Prostate gland (tissue), 2 donors: Measurements from ENCODE around the gene EXOC2. TPM values are rescaled to one million over a fixed set of nuclear protein-coding genes. Genes with fewer than 3 reads are reported as not detected.

Experiments
- DNase-seq: peaks from one replicate; pipeline ENCODE4 v3.0.0-alpha.2; 2019; ENCODE audit warnings: low spot score
- H3K27ac ChIP-seq, 2 donors: fragments of 200-600 bp; sonication (generic); 2 replicates each; pipeline ENCODE4 v1.5.1; 2017 to 2019
- H3K27me3 ChIP-seq: fragments of 200-600 bp; sonication (generic); replicated peaks from 2 replicates; pipeline ENCODE4 v1.5.1; 2019; ENCODE audit not compliant: insufficient read depth
- H3K36me3 ChIP-seq, 2 donors: fragments of 200-600 bp; sonication (generic); 1 replicate in 1 of 2; 2 replicates in 1 of 2; pipeline versions ENCODE4 v1.5.1 to v1.8.1; 2017 to 2019
- H3K4me1 ChIP-seq: fragments of 200-600 bp; sonication (generic); replicated peaks from 2 replicates; pipeline ENCODE4 v1.5.1; 2019
- H3K4me3 ChIP-seq, 2 donors: fragments of 200-600 bp; sonication (generic); 2 replicates each; pipeline ENCODE4 v1.5.1; 2017 to 2019
- H3K9me3 ChIP-seq: fragments of 200-600 bp; sonication (generic); 2 replicates; pipeline ENCODE4 v1.5.1; 2017
- CTCF ChIP-seq, 4 experiments: fragments of 200-600 bp in 2 of 4; fragments of 450-650 bp in 2 of 4; sonication (generic) in 2 of 4; IDR thresholded peaks; 1 replicate in 3 of 4; 2 replicates in 1 of 4; pipeline ENCODE4 v1.5.1; 2016 to 2019; ENCODE audit warnings: antibody characterized with exemption in 4 of 4, mild to moderate bottlenecking in 2 of 4, moderate library complexity in 2 of 4
- POLR2A ChIP-seq: fragments of 450-650 bp; IDR thresholded peaks from one replicate; pipeline ENCODE4 v1.6.1; 2016; ENCODE audit warnings: antibody characterized with exemption, mild to moderate bottlenecking
- POLR2AphosphoS5 ChIP-seq: sonication (generic); formaldehyde crosslinking; IDR thresholded peaks from one replicate; pipeline ENCODE4 v1.6.1; 2017; ENCODE audit warnings: antibody characterized with exemption
- WGBS: methylation state at CpG from one replicate; pipeline ENCODE4 v1.1.5; 2018; 5-methylcytosine and 5-hydroxymethylcytosine counted together
- intact Hi-C: fragments of 100-400 bp; cut with DNase I; formaldehyde crosslinking; loops from one replicate; pipeline ENCODE4 v1.14.2; 2022
- total RNA-seq, 2 donors: library from RNA; depleted of rRNA; stranded (reverse); fragments of >200 nt; gene quantifications; one replicate each; pipeline ENCODE4 v1.1.0, GENCODE V29; 2016

The EXOC2 gene
- total RNA-seq, 2 donors from 2014 or later, result 18.2 to 30.8 TPM

DNA sequence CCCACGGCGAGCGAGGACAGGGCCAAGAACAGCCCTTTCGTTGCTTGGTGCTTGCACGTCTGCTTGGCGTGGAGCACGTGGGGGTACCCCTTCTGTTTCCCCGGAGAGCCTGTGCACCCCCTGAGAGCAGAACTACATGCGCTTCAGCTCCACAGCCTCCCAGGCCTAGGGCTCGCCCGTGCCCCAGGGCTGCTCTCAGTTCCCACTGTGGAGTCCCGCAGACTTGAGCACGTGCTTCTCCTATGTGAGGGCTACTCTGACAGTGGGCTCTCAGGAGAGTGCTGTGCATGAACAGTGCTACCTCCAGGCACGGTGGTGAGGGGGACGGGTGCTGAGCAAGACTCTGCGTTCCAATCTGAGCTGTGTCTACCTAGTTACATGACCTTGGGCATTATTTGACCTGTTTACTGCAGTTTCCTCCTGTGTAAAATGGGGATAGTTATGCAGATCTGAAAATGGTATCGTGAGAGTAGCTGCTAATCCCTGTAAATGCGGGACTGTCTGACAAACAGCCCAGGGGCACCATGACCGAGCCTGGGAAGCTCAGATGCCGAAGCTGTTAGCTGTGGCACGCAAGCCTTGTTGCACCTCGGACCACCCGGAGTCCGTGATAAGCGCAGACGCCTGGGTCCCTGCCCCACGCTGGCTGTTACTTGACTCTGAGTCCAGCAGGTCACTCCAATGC, 219.0 kb downstream of the EXOC2 start:
- no peak overlapping the region for H3K27ac ChIP-seq
- H3K4me3 ChIP-seq, result no peak overlapping the region
- no peak for TF ChIP-seq CTCF (IDR thresholded peaks at IDR 0.05)
- no peak for TF ChIP-seq POLR2A
- TF ChIP-seq POLR2AphosphoS5, result no peak
- no peaks in the 10 kb centered on the region for H3K9me3 ChIP-seq
- intact Hi-C loops, result no loop called here
- no peaks in the 10 kb centered on the region for H3K27me3 ChIP-seq
- no peaks in the 10 kb centered on the region for H3K36me3 ChIP-seq
- H3K4me1 ChIP-seq, result no peaks in the 10 kb centered on the region
- 80% methylated on average over 27 of the region's 27 CpGs for WGBS
- no peak for DNase-seq

GRCh38 chr6:473356-473755, 219.6 kb downstream of the EXOC2 start:
- no peaks in the 10 kb centered on the region for H3K4me1 ChIP-seq

GRCh38 chr6:470901-471448, 222.0 kb downstream of the EXOC2 start:
- intact Hi-C loops, result no loop called here
- H3K36me3 ChIP-seq, result no peaks in the 10 kb centered on the region
- H3K9me3 ChIP-seq, result no peaks in the 10 kb centered on the region
- no peak overlapping the region for H3K4me3 ChIP-seq
- H3K4me1 ChIP-seq, result no peaks in the 10 kb centered on the region
- TF ChIP-seq CTCF (IDR thresholded peaks at IDR 0.05), result no peak
- no peak for TF ChIP-seq POLR2AphosphoS5
- TF ChIP-seq POLR2A, result no peak
- DNase-seq, result no peak
- WGBS, result 76% methylated on average over 16 of the region's 16 CpGs
- H3K27me3 ChIP-seq, result no peaks in the 10 kb centered on the region
- H3K27ac ChIP-seq, result no peak overlapping the region

More at GRCh38 chr6:473356-473755, 219.6 kb downstream of the EXOC2 start:
- Histone ChIP-seq H3K9me3 (no peaks in the 10 kb centered on the region), H3K4me3 (no peak overlapping the region), H3K36me3 (no peaks in the 10 kb centered on the region), H3K27me3 (no peaks in the 10 kb centered on the region), H3K27ac (no peak overlapping the region)
- no peak for DNase-seq
- 75% methylated on average over 3 of the region's 3 CpGs for WGBS
- intact Hi-C loops, result no loop called here
- TF ChIP-seq CTCF (IDR thresholded peaks at IDR 0.05) (no peak), POLR2A (no peak), POLR2AphosphoS5 (no peak)

DNA sequence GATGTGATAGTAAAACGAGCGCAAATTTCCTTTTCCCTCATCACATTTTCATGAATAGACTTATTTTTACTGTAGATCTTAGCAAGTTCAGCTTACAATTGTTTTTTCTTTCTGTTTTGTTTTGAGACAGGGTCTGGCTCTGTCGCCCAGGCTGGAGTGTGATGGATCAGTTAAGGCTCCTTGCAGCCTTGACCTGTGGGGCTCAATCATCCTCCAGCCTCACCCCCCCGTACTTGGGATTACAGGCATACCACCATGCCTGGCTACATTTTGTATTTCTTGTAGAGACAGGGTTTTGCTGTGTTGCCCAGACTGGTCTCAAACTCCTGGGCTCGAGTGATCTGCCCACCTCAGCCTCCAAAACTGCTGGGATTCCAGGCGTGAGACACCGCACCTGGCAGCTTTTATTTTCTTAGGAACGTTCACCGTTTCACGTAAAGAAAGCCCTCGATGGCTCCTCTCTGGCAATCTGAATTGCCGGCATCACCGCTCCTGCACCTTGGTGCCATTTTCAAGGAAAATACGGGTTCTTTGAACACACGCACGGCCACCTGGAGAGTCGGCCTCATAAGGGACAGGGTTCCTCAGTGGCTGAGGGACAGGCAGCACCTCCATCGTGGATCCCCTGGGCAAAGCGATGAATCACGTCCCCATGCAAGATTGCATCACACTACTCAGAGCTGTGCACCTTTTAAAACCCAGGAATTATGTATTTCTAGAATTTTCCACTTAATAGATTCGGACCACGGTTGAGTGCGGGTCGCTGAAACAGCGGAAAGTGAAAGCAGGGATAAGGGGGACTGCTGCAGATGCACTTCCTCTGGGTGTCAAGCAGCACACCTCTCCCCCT, 222.7 kb downstream of the EXOC2 start:
- 81% methylated on average over 25 of the region's 25 CpGs for WGBS
- Histone ChIP-seq H3K4me3 (no peak overlapping the region), H3K9me3 (no peaks in the 10 kb centered on the region), H3K4me1 (no peaks in the 10 kb centered on the region), H3K27ac (no peak overlapping the region), H3K36me3 (no peaks in the 10 kb centered on the region), H3K27me3 (no peaks in the 10 kb centered on the region)
- no peak for DNase-seq
- no peak for TF ChIP-seq POLR2AphosphoS5
- TF ChIP-seq CTCF (IDR thresholded peaks at IDR 0.05), result no peak
- TF ChIP-seq POLR2A, result no peak
- intact Hi-C loops, result no loop called here
